ENCODE measurements around the gene HBP1. TPM values are rescaled to one million over a fixed set of nuclear protein-coding genes. Genes with fewer than 3 reads are reported as not detected.

HBP1 gene
- total and polyA plus RNA-seq, 2 experiments from 2014 or later, result 36.0 to 52.8 TPM

- H3K27ac ChIP-seq (ENCODE audit: low read depth), result no peak overlapping the region
- no peaks in the 10 kb centered on the region for H3K27me3 ChIP-seq (ENCODE audit: insufficient read depth)
- Mint-ChIP-seq H3K36me3 (ENCODE audit: low read depth) (peaks cover 5% of the 10 kb centered on the region), H3K9me3 (no peaks in the 10 kb centered on the region; the same call in 2 of the 3 replicates), H3K27me3 (ENCODE audit: insufficient read depth, low read depth, poor library complexity) (no peaks in the 10 kb centered on the region), H3K4me1 (peaks cover 3% of the 10 kb centered on the region; the same call in 2 of the 3 replicates), H3K4me3 (no peak overlapping the region), H3K27ac (no peak overlapping the region)
- no peaks in the 10 kb centered on the region for H3F3A ChIP-seq (replicated peaks; ENCODE audit: low read depth)
- no peak for ATAC-seq
- TF ChIP-seq, protein P1, sequence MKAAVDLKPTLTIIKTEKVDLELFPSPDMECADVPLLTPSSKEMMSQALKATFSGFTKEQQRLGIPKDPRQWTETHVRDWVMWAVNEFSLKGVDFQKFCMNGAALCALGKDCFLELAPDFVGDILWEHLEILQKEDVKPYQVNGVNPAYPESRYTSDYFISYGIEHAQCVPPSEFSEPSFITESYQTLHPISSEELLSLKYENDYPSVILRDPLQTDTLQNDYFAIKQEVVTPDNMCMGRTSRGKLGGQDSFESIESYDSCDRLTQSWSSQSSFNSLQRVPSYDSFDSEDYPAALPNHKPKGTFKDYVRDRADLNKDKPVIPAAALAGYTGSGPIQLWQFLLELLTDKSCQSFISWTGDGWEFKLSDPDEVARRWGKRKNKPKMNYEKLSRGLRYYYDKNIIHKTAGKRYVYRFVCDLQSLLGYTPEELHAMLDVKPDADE (IDR thresholded peaks at IDR 0.05), result no peak
- TF ChIP-seq POLR2AphosphoS5 (IDR thresholded peaks at IDR 0.05; ENCODE audit: low read depth) (no peak), EZH2phosphoT487 (IDR thresholded peaks at IDR 0.05; ENCODE audit: unreplicated experiment) (no peak), ZNF462 (CRISPR knock-in tag; IDR thresholded peaks at IDR 0.05) (no peak), STAT1 (IDR thresholded peaks at IDR 0.05; ENCODE audit: unreplicated experiment) (no peak), JUNB (IDR thresholded peaks at IDR 0.05; ENCODE audit: unreplicated experiment) (no peak), NANOG (IDR thresholded peaks at IDR 0.05; ENCODE audit: borderline replicate concordance) (no peak), ZNF331 (CRISPR knock-in tag; IDR thresholded peaks at IDR 0.05; ENCODE audit: low read depth) (no peak), EZH2 (IDR thresholded peaks at IDR 0.05; ENCODE audit: low read depth, unreplicated experiment) (no peak), ZNF114 (CRISPR knock-in tag; IDR thresholded peaks at IDR 0.05) (no peak), CREB1 (CRISPR knock-in tag; IDR thresholded peaks at IDR 0.05; ENCODE audit: low read depth) (no peak)
- TF ChIP-seq, protein P2, sequence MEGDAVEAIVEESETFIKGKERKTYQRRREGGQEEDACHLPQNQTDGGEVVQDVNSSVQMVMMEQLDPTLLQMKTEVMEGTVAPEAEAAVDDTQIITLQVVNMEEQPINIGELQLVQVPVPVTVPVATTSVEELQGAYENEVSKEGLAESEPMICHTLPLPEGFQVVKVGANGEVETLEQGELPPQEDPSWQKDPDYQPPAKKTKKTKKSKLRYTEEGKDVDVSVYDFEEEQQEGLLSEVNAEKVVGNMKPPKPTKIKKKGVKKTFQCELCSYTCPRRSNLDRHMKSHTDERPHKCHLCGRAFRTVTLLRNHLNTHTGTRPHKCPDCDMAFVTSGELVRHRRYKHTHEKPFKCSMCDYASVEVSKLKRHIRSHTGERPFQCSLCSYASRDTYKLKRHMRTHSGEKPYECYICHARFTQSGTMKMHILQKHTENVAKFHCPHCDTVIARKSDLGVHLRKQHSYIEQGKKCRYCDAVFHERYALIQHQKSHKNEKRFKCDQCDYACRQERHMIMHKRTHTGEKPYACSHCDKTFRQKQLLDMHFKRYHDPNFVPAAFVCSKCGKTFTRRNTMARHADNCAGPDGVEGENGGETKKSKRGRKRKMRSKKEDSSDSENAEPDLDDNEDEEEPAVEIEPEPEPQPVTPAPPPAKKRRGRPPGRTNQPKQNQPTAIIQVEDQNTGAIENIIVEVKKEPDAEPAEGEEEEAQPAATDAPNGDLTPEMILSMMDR (conservative IDR thresholded peaks at IDR 0.05; ENCODE audit: low read depth in 2 of 2), result no peak
- TF ChIP-seq, protein P3, sequence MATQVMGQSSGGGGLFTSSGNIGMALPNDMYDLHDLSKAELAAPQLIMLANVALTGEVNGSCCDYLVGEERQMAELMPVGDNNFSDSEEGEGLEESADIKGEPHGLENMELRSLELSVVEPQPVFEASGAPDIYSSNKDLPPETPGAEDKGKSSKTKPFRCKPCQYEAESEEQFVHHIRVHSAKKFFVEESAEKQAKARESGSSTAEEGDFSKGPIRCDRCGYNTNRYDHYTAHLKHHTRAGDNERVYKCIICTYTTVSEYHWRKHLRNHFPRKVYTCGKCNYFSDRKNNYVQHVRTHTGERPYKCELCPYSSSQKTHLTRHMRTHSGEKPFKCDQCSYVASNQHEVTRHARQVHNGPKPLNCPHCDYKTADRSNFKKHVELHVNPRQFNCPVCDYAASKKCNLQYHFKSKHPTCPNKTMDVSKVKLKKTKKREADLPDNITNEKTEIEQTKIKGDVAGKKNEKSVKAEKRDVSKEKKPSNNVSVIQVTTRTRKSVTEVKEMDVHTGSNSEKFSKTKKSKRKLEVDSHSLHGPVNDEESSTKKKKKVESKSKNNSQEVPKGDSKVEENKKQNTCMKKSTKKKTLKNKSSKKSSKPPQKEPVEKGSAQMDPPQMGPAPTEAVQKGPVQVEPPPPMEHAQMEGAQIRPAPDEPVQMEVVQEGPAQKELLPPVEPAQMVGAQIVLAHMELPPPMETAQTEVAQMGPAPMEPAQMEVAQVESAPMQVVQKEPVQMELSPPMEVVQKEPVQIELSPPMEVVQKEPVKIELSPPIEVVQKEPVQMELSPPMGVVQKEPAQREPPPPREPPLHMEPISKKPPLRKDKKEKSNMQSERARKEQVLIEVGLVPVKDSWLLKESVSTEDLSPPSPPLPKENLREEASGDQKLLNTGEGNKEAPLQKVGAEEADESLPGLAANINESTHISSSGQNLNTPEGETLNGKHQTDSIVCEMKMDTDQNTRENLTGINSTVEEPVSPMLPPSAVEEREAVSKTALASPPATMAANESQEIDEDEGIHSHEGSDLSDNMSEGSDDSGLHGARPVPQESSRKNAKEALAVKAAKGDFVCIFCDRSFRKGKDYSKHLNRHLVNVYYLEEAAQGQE (IDR thresholded peaks at IDR 0.05; ENCODE audit: unreplicated experiment), result no peak
- DNase-seq (ENCODE audit: low spot score), result no peak
- H3K4me3 ChIP-seq, result no peak overlapping the region
- H3K4me2 ChIP-seq, result no peak overlapping the region
- no peaks in the 10 kb centered on the region for H4K20me1 ChIP-seq (replicated peaks; ENCODE audit: insufficient read depth)
- H3K79me2 ChIP-seq (replicated peaks; ENCODE audit: insufficient read depth), result no peaks in the 10 kb centered on the region
- no peaks in the 10 kb centered on the region for H3K9me2 ChIP-seq (ENCODE audit: insufficient read depth)
- H3K4me1 ChIP-seq (ENCODE audit: insufficient read depth), result no peaks in the 10 kb centered on the region; the same call in 1 of the 2 replicates
- H3K36me3 ChIP-seq (ENCODE audit: insufficient read depth), result peaks cover 4% of the 10 kb centered on the region; the same call in 1 of the 2 replicates
- no peak overlapping the region for H2AFZ ChIP-seq
These were observed 8.4 kb upstream of the HBP1 start for GRCh38 chr7:107160389-107160788.
